Activated CD4-positive, alpha-beta T cell treated with anti-CD3 and anti-CD28 coated beads, Interleukin-2, amount 10 ng/mL, durations not matched to agents 24 days and 14 days (primary cell): ENCODE results near the gene KNDC1. TPM values are rescaled to one million over a fixed set of nuclear protein-coding genes. Genes with fewer than 3 reads are reported as not detected.
A peak's percentile ranks its signal among the peaks of the same experiment; 100 is the strongest.

Source experiments
- DNase-seq: peaks from one replicate; pipeline ENCODE4 v3.0.0; 2022
- H3K27ac Mint-ChIP-seq: one replicate; pipeline ENCODE4 v1.8.0; 2022; ENCODE audit warnings: mild to moderate bottlenecking, mixed read lengths
- H3K27me3 Mint-ChIP-seq: one replicate; pipeline ENCODE4 v1.8.0; 2022; ENCODE audit warnings: mixed read lengths
- H3K36me3 Mint-ChIP-seq: one replicate; pipeline ENCODE4 v1.8.0; 2022; ENCODE audit warnings: low read depth, mild to moderate bottlenecking, mixed read lengths
- H3K4me1 Mint-ChIP-seq: one replicate; pipeline ENCODE4 v1.8.0; 2021; ENCODE audit warnings: mixed read lengths
- H3K4me3 Mint-ChIP-seq: one replicate; pipeline ENCODE4 v1.8.0; 2022; ENCODE audit warnings: mild to moderate bottlenecking, moderate library complexity, mixed read lengths
- H3K9me3 Mint-ChIP-seq: one replicate; pipeline ENCODE4 v1.8.0; 2021; ENCODE audit warnings: mixed read lengths
- intact Hi-C: fragments of 100-400 bp; cut with micrococcal nuclease; formaldehyde crosslinking; loops from one replicate; pipeline ENCODE4 v1.15.1; 2023
- total RNA-seq: library from RNA; stranded (reverse); gene quantifications from 2 replicates; pipeline ENCODE4 v1.2.3, GENCODE V29; 2022

The KNDC1 gene
- total RNA-seq, 1 donor from 2014 or later = 0.19 TPM

GRCh38 chr10:133268532-133268931 lies 108.5 kb downstream of the KNDC1 start:
- no peaks in the 10 kb centered on the region for H3K9me3 Mint-ChIP-seq
- H3K27me3 Mint-ChIP-seq = no peaks in the 10 kb centered on the region
- DNase-seq = no peak
- peaks cover 23% of the 10 kb centered on the region for H3K4me1 Mint-ChIP-seq
- no peak overlapping the region for H3K4me3 Mint-ChIP-seq
- intact Hi-C loops = no loop called here
- H3K27ac Mint-ChIP-seq = no peak overlapping the region
- H3K36me3 Mint-ChIP-seq = peaks cover 33% of the 10 kb centered on the region

GRCh38 chr10:133269367-133269766 lies 109.3 kb downstream of the KNDC1 start:
- Mint-ChIP-seq H3K27ac (no peak overlapping the region), H3K4me1 (peaks cover 15% of the 10 kb centered on the region), H3K27me3 (no peaks in the 10 kb centered on the region), H3K4me3 (no peak overlapping the region), H3K9me3 (no peaks in the 10 kb centered on the region), H3K36me3 (peaks cover 29% of the 10 kb centered on the region)
- no peak for DNase-seq
- intact Hi-C loops = no loop called here

GRCh38 chr10:133270204-133270603 lies 110.2 kb downstream of the KNDC1 start:
- Mint-ChIP-seq H3K27me3 (no peaks in the 10 kb centered on the region), H3K36me3 (peaks cover 30% of the 10 kb centered on the region), H3K4me1 (peaks cover 17% of the 10 kb centered on the region), H3K4me3 (no peak overlapping the region), H3K9me3 (no peaks in the 10 kb centered on the region), H3K27ac (no peak overlapping the region)
- DNase-seq = no peak
- intact Hi-C loops = no loop called here

GRCh38 chr10:133270773-133271297 lies 110.8 kb downstream of the KNDC1 start:
- Mint-ChIP-seq H3K4me1 (peaks cover 11% of the 10 kb centered on the region), H3K4me3 (no peak overlapping the region), H3K36me3 (peaks cover 24% of the 10 kb centered on the region), H3K27ac (no peak overlapping the region), H3K27me3 (no peaks in the 10 kb centered on the region), H3K9me3 (no peaks in the 10 kb centered on the region)
- intact Hi-C loops = no loop called here
- no peak for DNase-seq

DNA sequence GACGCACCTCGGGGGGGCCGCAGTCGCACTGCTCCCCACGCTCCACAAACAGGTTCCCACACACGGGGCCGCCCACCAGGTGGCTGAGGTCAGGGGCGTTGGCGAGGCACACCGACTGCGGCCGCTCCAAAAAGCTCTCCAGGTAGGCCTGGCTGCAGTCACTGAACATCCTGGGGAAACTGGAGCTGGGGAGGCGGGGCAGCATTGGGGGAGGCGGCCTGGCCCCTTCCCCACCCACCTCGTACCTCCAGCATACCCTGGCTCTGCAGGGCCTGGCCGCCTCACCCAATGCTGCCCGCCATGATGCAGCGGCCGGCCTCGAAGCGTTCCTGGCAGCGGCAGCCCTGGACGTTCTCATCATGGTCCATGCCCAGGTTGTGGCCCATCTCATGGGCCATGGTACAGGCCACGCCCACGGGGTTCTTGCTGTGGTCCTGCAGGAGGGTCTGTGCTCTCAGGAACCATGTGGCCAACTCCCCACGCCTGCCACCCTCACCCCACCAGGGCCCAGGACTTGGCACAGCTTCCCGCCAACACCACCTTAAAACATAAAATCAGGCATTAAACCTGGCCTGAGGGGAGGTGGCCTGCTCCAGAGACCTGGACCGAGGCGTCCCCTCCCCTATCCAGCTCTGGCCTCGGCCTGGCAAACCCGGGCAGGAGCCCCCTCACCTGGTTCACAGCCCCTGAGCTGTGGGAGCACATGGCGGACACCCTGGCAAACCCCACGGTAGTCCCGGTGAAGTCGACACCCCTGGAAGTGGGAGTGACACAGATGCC lies 111.7 kb downstream of the KNDC1 start:
- intact Hi-C loops = no loop called here
- H3K4me1 Mint-ChIP-seq = peaks cover 11% of the 10 kb centered on the region
- no peak for DNase-seq
- H3K27ac Mint-ChIP-seq = no peak overlapping the region
- H3K9me3 Mint-ChIP-seq = no peaks in the 10 kb centered on the region
- H3K4me3 Mint-ChIP-seq = no peak overlapping the region
- H3K36me3 Mint-ChIP-seq = peaks cover 20% of the 10 kb centered on the region
- H3K27me3 Mint-ChIP-seq = no peaks in the 10 kb centered on the region

GRCh38 chr10:133272301-133272963 lies 112.4 kb downstream of the KNDC1 start:
- Mint-ChIP-seq H3K27me3 (no peaks in the 10 kb centered on the region), H3K36me3 (peaks cover 20% of the 10 kb centered on the region), H3K27ac (no peak overlapping the region), H3K4me3 (no peak overlapping the region), H3K4me1 (peaks cover 11% of the 10 kb centered on the region), H3K9me3 (no peaks in the 10 kb centered on the region)
- no peak for DNase-seq
- intact Hi-C loops = no loop called here

GRCh38 chr10:133272964-133273420 lies 113.0 kb downstream of the KNDC1 start:
- peaks cover 20% of the 10 kb centered on the region for H3K36me3 Mint-ChIP-seq
- DNase-seq = no peak
- H3K9me3 Mint-ChIP-seq = no peaks in the 10 kb centered on the region
- H3K4me3 Mint-ChIP-seq = no peak overlapping the region
- no peaks in the 10 kb centered on the region for H3K27me3 Mint-ChIP-seq
- peaks cover 16% of the 10 kb centered on the region for H3K4me1 Mint-ChIP-seq
- intact Hi-C loops = no loop called here
- H3K27ac Mint-ChIP-seq = no peak overlapping the region

- Mint-ChIP-seq H3K36me3 (peaks cover 22% of the 10 kb centered on the region), H3K27ac (no peak overlapping the region), H3K27me3 (no peaks in the 10 kb centered on the region), H3K9me3 (no peaks in the 10 kb centered on the region), H3K4me3 (no peak overlapping the region), H3K4me1 (peaks cover 22% of the 10 kb centered on the region)
- intact Hi-C loops = no loop called here
- DNase-seq = no peak
These were observed 113.6 kb downstream of the KNDC1 start for GRCh38 chr10:133273534-133274143.

DNA sequence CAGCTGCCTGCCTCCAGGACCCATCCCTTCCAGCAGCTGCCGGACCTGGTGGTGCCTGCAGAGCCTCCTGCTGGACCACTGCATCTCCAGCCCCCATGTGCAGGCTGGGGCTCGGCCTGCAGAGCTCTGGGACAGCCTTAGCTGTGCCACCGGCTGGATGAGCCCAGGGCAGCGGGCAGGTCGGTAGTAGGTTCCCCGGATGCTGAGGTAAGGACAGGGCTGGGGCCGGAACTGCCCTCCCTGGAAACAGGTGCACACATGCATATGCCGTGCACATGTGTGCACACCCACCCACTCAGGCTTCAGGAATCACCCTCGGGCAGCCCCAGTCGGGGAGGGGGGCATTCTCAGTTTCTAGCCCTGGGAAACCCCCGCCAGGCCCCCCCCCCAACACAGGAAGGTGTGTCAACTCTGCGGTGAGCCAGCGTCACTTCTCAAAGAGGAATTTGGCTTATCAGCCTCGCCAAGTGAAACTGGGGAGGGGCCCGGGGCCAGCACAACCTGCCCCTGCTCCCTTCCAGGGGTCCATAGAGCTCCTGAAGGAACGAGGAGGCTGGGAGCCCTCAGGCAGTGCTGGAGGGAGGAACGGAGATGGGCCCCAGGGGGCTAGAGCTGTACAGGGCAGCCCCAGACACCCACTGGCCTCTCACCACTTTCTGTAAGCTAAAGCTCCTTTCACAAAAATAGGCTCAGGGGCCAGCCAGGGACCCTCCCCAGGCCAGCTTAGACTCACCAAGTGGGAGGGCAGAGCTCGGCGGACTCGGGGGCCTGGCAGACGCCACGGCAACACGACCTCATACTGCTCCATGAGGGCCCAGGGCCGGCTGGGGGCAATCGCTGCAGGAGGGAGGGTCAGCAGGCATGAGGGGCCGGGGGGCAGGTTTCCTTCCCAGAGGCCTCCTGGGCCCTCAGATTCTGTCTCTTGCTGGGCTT lies 115.0 kb downstream of the KNDC1 start:
- intact Hi-C loops = loop anchor here (1.0 to 5.0 kb wide), 3 partner anchors 16 to 82 kb away; partner anchors contain the start of gene FUOM
- Mint-ChIP-seq H3K27me3 (no peaks in the 10 kb centered on the region), H3K27ac (peak overlapping the region; percentile 93), H3K4me1 (peaks cover 29% of the 10 kb centered on the region), H3K9me3 (no peaks in the 10 kb centered on the region), H3K4me3 (peak overlapping the region; percentile 96), H3K36me3 (peaks cover 23% of the 10 kb centered on the region)
- DNase-seq = peak; percentile 92

DNA sequence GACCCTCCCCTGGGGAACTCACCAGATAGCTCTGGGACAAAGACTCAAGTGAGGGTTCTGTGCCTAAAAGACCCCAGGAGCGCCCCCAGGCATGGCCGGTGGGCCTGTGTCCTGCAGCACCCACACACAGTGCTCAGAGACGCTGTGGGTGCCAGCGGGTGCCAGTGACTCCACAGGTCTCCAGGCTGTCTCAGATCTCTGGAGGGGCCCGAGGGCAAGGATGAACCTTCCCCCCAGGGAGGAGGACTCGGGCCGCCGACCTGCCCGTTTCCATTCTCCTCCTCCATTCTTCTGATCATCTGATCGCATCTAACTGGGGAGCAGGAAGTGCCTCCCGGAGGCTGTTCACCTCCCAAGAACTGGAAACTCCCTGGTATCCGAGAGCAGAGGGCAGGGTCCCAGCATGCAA lies 115.7 kb downstream of the KNDC1 start:
- no peaks in the 10 kb centered on the region for H3K27me3 Mint-ChIP-seq
- no peaks in the 10 kb centered on the region for H3K9me3 Mint-ChIP-seq
- peak; percentile 83 for DNase-seq

More for the DNA sequence above, 115.7 kb downstream of the KNDC1 start:
- H3K4me1 Mint-ChIP-seq = peaks cover 29% of the 10 kb centered on the region
- H3K4me3 Mint-ChIP-seq = peak overlapping the region; percentile 96
- peaks cover 25% of the 10 kb centered on the region for H3K36me3 Mint-ChIP-seq
- H3K27ac Mint-ChIP-seq = peak overlapping the region; percentile 93
- intact Hi-C loops = loop anchor here (1.0 to 5.0 kb wide), 4 partner anchors 16 to 131 kb away; partner anchors contain the start of gene FUOM
